Measurements from ENCODE around the gene TMEM218.

DNA sequence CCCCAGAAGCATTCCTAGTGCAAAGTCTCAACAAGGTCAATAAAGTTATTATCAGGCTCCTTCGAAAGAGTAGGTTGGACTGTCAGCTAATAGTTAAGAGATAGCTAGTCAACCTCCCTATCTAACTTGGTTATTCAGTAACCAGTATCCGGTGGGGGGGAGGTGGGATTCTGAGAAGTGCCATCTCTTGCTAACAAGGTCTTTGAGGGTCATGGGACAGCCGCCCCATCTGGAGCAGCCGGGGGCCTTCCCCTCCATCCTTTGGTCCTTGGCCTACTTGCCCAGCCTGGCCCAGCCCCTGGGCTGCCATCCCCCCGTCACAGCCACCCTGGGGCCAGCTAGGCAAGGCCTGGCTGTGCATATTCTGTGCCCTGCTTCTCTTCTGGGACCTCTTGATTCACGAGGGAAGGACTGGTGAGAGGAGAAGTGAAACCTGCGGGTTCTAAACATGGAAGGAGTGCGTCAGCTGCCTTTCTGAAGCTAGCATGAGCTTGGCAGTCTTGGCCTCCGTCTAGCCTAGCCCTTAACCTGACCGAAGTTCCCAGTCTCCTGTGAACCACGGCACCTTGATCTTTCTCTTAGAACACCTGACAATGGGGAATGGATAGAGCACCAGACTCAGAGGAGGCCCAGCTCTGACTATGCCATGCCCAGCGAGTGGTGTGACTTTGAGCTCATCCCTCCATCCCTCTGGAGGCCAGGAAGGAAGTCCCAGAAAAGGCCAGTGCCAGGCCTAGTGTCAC lies 39.0 kb downstream of the TMEM218 start:
- TF ChIP-seq, protein P1, sequence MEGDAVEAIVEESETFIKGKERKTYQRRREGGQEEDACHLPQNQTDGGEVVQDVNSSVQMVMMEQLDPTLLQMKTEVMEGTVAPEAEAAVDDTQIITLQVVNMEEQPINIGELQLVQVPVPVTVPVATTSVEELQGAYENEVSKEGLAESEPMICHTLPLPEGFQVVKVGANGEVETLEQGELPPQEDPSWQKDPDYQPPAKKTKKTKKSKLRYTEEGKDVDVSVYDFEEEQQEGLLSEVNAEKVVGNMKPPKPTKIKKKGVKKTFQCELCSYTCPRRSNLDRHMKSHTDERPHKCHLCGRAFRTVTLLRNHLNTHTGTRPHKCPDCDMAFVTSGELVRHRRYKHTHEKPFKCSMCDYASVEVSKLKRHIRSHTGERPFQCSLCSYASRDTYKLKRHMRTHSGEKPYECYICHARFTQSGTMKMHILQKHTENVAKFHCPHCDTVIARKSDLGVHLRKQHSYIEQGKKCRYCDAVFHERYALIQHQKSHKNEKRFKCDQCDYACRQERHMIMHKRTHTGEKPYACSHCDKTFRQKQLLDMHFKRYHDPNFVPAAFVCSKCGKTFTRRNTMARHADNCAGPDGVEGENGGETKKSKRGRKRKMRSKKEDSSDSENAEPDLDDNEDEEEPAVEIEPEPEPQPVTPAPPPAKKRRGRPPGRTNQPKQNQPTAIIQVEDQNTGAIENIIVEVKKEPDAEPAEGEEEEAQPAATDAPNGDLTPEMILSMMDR (IDR thresholded peaks at IDR 0.05; ENCODE audit: insufficient read depth, low read length), result no peak
- TF ChIP-seq POLR2AphosphoS5 (IDR thresholded peaks at IDR 0.05; ENCODE audit: low read depth) (no peak), SPI1 (IDR thresholded peaks at IDR 0.05; ENCODE audit: borderline replicate concordance, low read depth) (0 out of 2 replicates have a peak, but pooled peaks have one; percentile 4), GABPA (IDR thresholded peaks at IDR 0.05; ENCODE audit: low read depth) (no peak)
- TF ChIP-seq, protein P2, sequence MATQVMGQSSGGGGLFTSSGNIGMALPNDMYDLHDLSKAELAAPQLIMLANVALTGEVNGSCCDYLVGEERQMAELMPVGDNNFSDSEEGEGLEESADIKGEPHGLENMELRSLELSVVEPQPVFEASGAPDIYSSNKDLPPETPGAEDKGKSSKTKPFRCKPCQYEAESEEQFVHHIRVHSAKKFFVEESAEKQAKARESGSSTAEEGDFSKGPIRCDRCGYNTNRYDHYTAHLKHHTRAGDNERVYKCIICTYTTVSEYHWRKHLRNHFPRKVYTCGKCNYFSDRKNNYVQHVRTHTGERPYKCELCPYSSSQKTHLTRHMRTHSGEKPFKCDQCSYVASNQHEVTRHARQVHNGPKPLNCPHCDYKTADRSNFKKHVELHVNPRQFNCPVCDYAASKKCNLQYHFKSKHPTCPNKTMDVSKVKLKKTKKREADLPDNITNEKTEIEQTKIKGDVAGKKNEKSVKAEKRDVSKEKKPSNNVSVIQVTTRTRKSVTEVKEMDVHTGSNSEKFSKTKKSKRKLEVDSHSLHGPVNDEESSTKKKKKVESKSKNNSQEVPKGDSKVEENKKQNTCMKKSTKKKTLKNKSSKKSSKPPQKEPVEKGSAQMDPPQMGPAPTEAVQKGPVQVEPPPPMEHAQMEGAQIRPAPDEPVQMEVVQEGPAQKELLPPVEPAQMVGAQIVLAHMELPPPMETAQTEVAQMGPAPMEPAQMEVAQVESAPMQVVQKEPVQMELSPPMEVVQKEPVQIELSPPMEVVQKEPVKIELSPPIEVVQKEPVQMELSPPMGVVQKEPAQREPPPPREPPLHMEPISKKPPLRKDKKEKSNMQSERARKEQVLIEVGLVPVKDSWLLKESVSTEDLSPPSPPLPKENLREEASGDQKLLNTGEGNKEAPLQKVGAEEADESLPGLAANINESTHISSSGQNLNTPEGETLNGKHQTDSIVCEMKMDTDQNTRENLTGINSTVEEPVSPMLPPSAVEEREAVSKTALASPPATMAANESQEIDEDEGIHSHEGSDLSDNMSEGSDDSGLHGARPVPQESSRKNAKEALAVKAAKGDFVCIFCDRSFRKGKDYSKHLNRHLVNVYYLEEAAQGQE (IDR thresholded peaks at IDR 0.05; ENCODE audit: insufficient replicate concordance, low read depth), result no peak

All from HL-60 (cell line).